GM23338 (cell line): ENCODE measurements around the gene KCNB1. TPM values are rescaled to one million over a fixed set of nuclear protein-coding genes. Genes with fewer than 3 reads are reported as not detected.

Experiments
- ATAC-seq: fragments of 200-7000 bp; cut with Tn5 transposase; 3 replicates; pipeline ENCODE4 v1.9.1; 2020
- DNase-seq: peaks from one replicate; pipeline ENCODE4 v3.0.0-alpha.2; 2015; ENCODE audit warnings: low spot score
- H2AFZ ChIP-seq: fragments of 200-600 bp; sonication (generic); 2 replicates; pipeline ENCODE4 v1.8.0; 2016; ENCODE audit warnings: antibody characterized with exemption, mild to moderate bottlenecking, moderate library complexity
- H3F3A ChIP-seq: fragments of 200-600 bp; sonication (generic); replicated peaks from 2 replicates; pipeline ENCODE4 v1.8.0; 2017; ENCODE audit warnings: antibody characterized with exemption, mixed run types, low read depth
- H3K27ac ChIP-seq: fragments of 200-600 bp; sonication (generic); 2 replicates; pipeline ENCODE4 v1.6.1; 2016; ENCODE audit warnings: low read depth
- H3K27me3 ChIP-seq: fragments of 200-600 bp; sonication (generic); 2 replicates; pipeline ENCODE4 v1.8.0; 2016; ENCODE audit warnings: mild to moderate bottlenecking, mixed run types, moderate library complexity; ENCODE audit not compliant: insufficient read depth
- H3K36me3 ChIP-seq: fragments of 200-600 bp; sonication (generic); 2 replicates; pipeline ENCODE4 v1.8.0; 2016; ENCODE audit warnings: mild to moderate bottlenecking; ENCODE audit not compliant: insufficient read depth
- H3K4me1 ChIP-seq: fragments of 200-600 bp; sonication (generic); 2 replicates; pipeline ENCODE4 v1.8.0; 2016; ENCODE audit warnings: mild to moderate bottlenecking, moderate library complexity; ENCODE audit not compliant: insufficient read depth
- H3K4me2 ChIP-seq: fragments of 200-600 bp; sonication (generic); 2 replicates; pipeline ENCODE4 v1.7.1; 2017; ENCODE audit warnings: mixed run types
- H3K4me3 ChIP-seq: fragments of 200-600 bp; sonication (generic); 2 replicates; pipeline ENCODE4 v1.6.1; 2016; ENCODE audit warnings: mixed run types
- H3K79me2 ChIP-seq: fragments of 200-600 bp; sonication (generic); replicated peaks from 2 replicates; pipeline ENCODE4 v1.8.0; 2017; ENCODE audit warnings: mild to moderate bottlenecking; ENCODE audit not compliant: insufficient read depth
- H3K9me2 ChIP-seq: fragments of 200-600 bp; sonication (generic); 2 replicates; pipeline ENCODE4 v1.8.0; 2017; ENCODE audit not compliant: insufficient read depth
- H4K20me1 ChIP-seq: fragments of 200-600 bp; sonication (generic); replicated peaks from 2 replicates; pipeline ENCODE4 v1.8.0; 2017; ENCODE audit warnings: mild to moderate bottlenecking; ENCODE audit not compliant: insufficient read depth
- H3K27ac Mint-ChIP-seq: 2 replicates; pipeline ENCODE4 v1.8.0; 2020; ENCODE audit warnings: inconsistent platforms, mild to moderate bottlenecking, moderate library complexity, mixed read lengths
- H3K27me3 Mint-ChIP-seq: 3 replicates; pipeline ENCODE4 v1.8.0; 2022; ENCODE audit warnings: low read depth, mild to moderate bottlenecking, moderate library complexity, mixed read lengths, inconsistent platforms; ENCODE audit not compliant: insufficient read depth, poor library complexity
- H3K36me3 Mint-ChIP-seq: 3 replicates; pipeline ENCODE4 v1.8.0; 2021; ENCODE audit warnings: low read depth, mild to moderate bottlenecking, inconsistent platforms, moderate library complexity, mixed read lengths
- H3K4me1 Mint-ChIP-seq: 3 replicates; pipeline ENCODE4 v1.8.0; 2020; ENCODE audit warnings: mild to moderate bottlenecking, inconsistent platforms, mixed read lengths
- H3K4me3 Mint-ChIP-seq: 3 replicates; pipeline ENCODE4 v1.8.0; 2021; ENCODE audit warnings: moderate library complexity, mild to moderate bottlenecking, inconsistent platforms, mixed read lengths
- H3K9me3 Mint-ChIP-seq: 3 replicates; pipeline ENCODE4 v1.8.0; 2020; ENCODE audit warnings: moderate library complexity, mild to moderate bottlenecking, inconsistent platforms, mixed read lengths
- CREB1 ChIP-seq: fragments of 250-450 bp; sonication (Bioruptor Pico); IDR thresholded peaks from 2 replicates; pipeline ENCODE4 v1.5.0; 2020; ENCODE audit warnings: low read depth, mild to moderate bottlenecking, moderate library complexity
- EZH2 ChIP-seq: fragments of 200-600 bp; sonication (generic); IDR thresholded peaks from one replicate; pipeline ENCODE4 v1.8.0; 2017; ENCODE audit warnings: antibody characterized with exemption, mild to moderate bottlenecking, low read depth; ENCODE audit not compliant: unreplicated experiment
- NANOG ChIP-seq: IDR thresholded peaks from 2 replicates; pipeline ENCODE4 v1.6.1; 2016; ENCODE audit warnings: antibody characterized with exemption, borderline replicate concordance
- POLR2AphosphoS5 ChIP-seq: IDR thresholded peaks from 2 replicates; pipeline ENCODE4 v1.6.1; 2016; ENCODE audit warnings: antibody characterized with exemption, low read depth
- ZNF114 ChIP-seq: fragments of 250-450 bp; sonication (Bioruptor Pico); IDR thresholded peaks from 2 replicates; pipeline ENCODE4 v1.5.0; 2020; ENCODE audit warnings: mild to moderate bottlenecking, moderate library complexity
- ZNF331 ChIP-seq: fragments of 250-450 bp; sonication (Bioruptor Pico); IDR thresholded peaks from 2 replicates; pipeline ENCODE4 v1.5.0; 2020; ENCODE audit warnings: low read depth, mild to moderate bottlenecking, moderate library complexity
- polyA plus RNA-seq: library from polyadenylated mRNA; unstranded; fragments of >200 nt; fragmentation: Nextera tagmentation; extraction: Ambion mirVana; gene quantifications from 2 replicates; pipeline ENCODE4 v1.2.1, GENCODE V29; 2016
- total RNA-seq: library from RNA; depleted of rRNA; stranded (reverse); fragments of >200 nt; shearing (Covaris generic); gene quantifications from 2 replicates; pipeline ENCODE4 v1.2.3, GENCODE V29; 2014
- TF ChIP-seq, protein P1 (sequence below): IDR thresholded peaks from 2 replicates; pipeline ENCODE4 v1.6.1; 2016; ENCODE audit warnings: antibody characterized with exemption
- TF ChIP-seq, protein P2 (sequence below), 2 experiments: fragments of 200-600 bp in 1 of 2; sonication (generic) in 1 of 2; conservative IDR thresholded peaks; 2 replicates each; pipeline versions ENCODE4 v1.5.1 to v1.6.1; 2016 to 2017; ENCODE audit warnings: antibody characterized with exemption in 2 of 2, low read depth in 2 of 2, mild to moderate bottlenecking in 2 of 2, moderate library complexity in 1 of 2

KCNB1 gene
- total and polyA plus RNA-seq, 2 experiments from 2014 or later, result 0.28 to 0.29 TPM

DNA sequence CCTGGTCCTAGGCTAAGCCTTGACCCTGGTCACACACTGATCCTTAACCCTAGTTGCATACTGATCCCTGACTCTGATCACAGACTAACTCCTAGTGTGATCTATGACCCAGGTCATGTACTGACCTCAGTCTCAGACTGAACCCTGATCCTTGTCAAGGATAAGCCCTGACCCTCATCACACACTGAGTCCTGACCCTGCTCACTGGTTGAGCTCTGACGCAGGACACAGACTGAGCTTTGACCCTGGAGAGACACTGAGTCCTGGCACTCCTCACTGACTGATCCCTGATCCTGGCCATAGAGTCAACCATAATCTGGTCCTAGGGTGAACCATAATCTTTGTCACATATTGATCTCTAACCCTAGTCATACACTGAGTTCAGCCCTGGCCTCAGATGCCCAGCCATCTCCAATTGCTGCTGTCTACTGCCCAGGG is 37.9 kb downstream of the KCNB1 start (continued):
- TF ChIP-seq, protein P1, sequence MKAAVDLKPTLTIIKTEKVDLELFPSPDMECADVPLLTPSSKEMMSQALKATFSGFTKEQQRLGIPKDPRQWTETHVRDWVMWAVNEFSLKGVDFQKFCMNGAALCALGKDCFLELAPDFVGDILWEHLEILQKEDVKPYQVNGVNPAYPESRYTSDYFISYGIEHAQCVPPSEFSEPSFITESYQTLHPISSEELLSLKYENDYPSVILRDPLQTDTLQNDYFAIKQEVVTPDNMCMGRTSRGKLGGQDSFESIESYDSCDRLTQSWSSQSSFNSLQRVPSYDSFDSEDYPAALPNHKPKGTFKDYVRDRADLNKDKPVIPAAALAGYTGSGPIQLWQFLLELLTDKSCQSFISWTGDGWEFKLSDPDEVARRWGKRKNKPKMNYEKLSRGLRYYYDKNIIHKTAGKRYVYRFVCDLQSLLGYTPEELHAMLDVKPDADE, result no peak
- TF ChIP-seq NANOG, result no peak

DNA sequence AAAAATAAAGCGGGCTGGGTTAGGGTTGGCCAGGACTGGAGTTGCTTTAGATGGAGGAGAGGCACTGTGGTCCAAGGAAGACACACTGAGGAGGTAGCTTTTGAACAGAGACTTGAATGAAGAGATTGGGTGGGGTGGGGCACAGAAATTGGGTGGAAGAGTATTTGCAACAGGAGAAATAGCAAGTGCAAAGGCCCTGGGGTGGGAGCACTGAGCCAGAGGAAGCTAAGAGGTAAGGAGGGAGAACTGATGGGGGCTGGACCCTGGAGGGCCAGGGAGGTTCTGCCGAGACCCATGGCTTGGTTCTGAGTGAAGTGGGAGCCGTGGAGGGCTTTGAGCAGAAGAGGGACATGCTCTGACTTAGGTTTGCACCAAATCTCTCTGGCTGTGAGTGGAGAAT is 45.4 kb downstream of the KCNB1 start:
- no peak overlapping the region for H3K27ac Mint-ChIP-seq
- no peak overlapping the region for H3K4me2 ChIP-seq
- no peaks in the 10 kb centered on the region for H3K9me2 ChIP-seq
- H3K27me3 Mint-ChIP-seq, result peaks cover 13% of the 10 kb centered on the region
- no peak overlapping the region for H3K4me3 Mint-ChIP-seq
- H3F3A ChIP-seq, result no peaks in the 10 kb centered on the region
- H4K20me1 ChIP-seq, result no peaks in the 10 kb centered on the region
- no peaks in the 10 kb centered on the region for H3K36me3 ChIP-seq
- no peaks in the 10 kb centered on the region for H3K79me2 ChIP-seq
- H3K27ac ChIP-seq, result no peak overlapping the region
- no peaks in the 10 kb centered on the region for H3K4me1 ChIP-seq
- TF ChIP-seq ZNF331 (CRISPR knock-in tag) (no peak), ZNF114 (CRISPR knock-in tag) (no peak), CREB1 (CRISPR knock-in tag) (no peak)
- TF ChIP-seq, protein P1, result no peak
- H3K36me3 Mint-ChIP-seq, result no peaks in the 10 kb centered on the region
- H3K9me3 Mint-ChIP-seq, result no peaks in the 10 kb centered on the region
- no peaks in the 10 kb centered on the region for H3K4me1 Mint-ChIP-seq
- ATAC-seq (no peak), DNase-seq (no peak)
- no peak overlapping the region for H2AFZ ChIP-seq
- no peaks in the 10 kb centered on the region for H3K27me3 ChIP-seq
- H3K4me3 ChIP-seq, result no peak overlapping the region

DNA sequence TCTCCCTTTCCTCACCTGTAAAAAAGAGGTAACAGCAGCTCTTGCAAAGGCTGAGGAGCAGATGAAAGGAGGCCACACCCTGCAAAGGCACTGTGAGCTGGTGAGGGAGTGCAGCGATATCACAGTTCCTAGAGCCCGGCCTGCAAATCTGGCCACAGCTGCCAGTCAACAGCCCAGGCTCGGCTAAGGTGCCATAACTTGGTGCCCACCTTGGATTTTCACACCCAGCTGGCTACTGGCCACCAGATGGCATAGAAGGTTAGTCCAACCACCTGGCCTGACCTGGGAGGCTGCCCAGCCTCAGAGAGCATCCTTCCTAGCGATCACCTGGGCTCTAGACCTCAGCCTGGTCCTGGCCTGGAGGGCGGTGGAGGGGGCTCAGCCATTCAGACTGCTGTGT is 46.8 kb downstream of the KCNB1 start:
- ATAC-seq, result peak; percentile 59
- Histone ChIP-seq H3K4me2 (no peak overlapping the region), H3K36me3 (no peaks in the 10 kb centered on the region), H2AFZ (no peak overlapping the region), H3K4me1 (no peaks in the 10 kb centered on the region), H3F3A (no peaks in the 10 kb centered on the region), H3K27me3 (no peaks in the 10 kb centered on the region), H3K27ac (no peak overlapping the region), H4K20me1 (no peaks in the 10 kb centered on the region), H3K79me2 (no peaks in the 10 kb centered on the region), H3K4me3 (no peak overlapping the region), H3K9me2 (no peaks in the 10 kb centered on the region)
- H3K4me1 Mint-ChIP-seq, result no peaks in the 10 kb centered on the region
- TF ChIP-seq POLR2AphosphoS5 (no peak), EZH2 (no peak)
- TF ChIP-seq, protein P2, sequence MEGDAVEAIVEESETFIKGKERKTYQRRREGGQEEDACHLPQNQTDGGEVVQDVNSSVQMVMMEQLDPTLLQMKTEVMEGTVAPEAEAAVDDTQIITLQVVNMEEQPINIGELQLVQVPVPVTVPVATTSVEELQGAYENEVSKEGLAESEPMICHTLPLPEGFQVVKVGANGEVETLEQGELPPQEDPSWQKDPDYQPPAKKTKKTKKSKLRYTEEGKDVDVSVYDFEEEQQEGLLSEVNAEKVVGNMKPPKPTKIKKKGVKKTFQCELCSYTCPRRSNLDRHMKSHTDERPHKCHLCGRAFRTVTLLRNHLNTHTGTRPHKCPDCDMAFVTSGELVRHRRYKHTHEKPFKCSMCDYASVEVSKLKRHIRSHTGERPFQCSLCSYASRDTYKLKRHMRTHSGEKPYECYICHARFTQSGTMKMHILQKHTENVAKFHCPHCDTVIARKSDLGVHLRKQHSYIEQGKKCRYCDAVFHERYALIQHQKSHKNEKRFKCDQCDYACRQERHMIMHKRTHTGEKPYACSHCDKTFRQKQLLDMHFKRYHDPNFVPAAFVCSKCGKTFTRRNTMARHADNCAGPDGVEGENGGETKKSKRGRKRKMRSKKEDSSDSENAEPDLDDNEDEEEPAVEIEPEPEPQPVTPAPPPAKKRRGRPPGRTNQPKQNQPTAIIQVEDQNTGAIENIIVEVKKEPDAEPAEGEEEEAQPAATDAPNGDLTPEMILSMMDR (conservative IDR thresholded peaks at IDR 0.05; ENCODE audit: low read depth in 2 of 2), result peak; percentile 15 to 59; a peak in 3 of 4 replicates
- H3K4me3 Mint-ChIP-seq, result no peak overlapping the region
- peaks cover 13% of the 10 kb centered on the region for H3K27me3 Mint-ChIP-seq
- no peaks in the 10 kb centered on the region for H3K9me3 Mint-ChIP-seq
- no peak overlapping the region for H3K27ac Mint-ChIP-seq
- DNase-seq, result no peak
- H3K36me3 Mint-ChIP-seq, result no peaks in the 10 kb centered on the region
